Measurements from ENCODE around the gene TGFB1.
A peak's percentile ranks its signal among the peaks of the same experiment; 100 is the strongest.
"Not testable (repeated sequence)": the region's sequence is repeated elsewhere in the genome, so short reads cannot be mapped to it uniquely, and the experiment has no call there.

Gene TGFB1

GRCh38 chr19:41298348-41298964 lies 55.3 kb downstream of the TGFB1 start:
- peak; percentile 85 for DNase-seq

- DNase-seq, result peak; percentile 74
These were observed 55.9 kb downstream of the TGFB1 start for GRCh38 chr19:41297628-41298347.

DNA sequence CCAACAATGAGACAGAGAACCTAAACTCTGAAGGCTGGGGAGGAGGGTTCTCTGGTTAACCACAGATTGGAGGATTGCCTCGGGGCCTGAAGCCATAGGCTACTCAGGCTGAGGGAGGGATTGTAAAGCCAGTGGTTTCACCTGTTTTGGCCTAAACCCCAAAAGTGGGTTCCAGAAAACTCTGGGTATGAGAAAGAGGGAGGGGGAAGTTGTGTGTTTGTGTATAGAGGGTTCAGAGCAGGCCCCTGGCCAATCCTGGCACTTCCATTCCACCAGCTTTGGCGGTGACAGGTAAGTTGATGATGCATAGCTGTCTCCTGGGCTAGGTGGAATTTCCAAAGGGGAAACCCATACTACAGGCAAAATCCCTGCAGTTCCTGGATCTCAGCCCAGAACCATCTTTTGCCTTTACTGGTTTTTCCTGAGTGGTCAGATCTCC lies 57.3 kb downstream of the TGFB1 start:
- DNase-seq, result no peak

DNA sequence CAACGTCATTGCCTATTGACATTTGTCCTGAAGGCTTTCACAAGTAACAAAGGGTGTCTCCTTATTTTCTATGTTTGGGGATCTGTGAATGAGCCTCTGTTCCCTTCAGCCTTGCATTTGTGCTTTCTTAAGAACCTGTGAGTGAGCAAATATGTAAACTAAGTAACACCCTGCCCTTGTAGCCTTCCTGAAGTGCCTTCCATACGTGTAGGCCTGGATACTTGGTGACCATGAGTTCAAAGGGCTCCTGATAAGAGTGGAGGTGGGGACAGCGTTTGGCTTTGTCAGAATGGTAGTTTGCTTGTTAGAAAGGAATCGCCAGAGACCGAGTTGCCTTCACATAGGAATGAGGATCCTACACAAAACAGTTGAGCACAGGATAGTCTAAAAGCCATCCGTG lies 58.2 kb downstream of the TGFB1 start:
- DNase-seq, result no peak

DNA sequence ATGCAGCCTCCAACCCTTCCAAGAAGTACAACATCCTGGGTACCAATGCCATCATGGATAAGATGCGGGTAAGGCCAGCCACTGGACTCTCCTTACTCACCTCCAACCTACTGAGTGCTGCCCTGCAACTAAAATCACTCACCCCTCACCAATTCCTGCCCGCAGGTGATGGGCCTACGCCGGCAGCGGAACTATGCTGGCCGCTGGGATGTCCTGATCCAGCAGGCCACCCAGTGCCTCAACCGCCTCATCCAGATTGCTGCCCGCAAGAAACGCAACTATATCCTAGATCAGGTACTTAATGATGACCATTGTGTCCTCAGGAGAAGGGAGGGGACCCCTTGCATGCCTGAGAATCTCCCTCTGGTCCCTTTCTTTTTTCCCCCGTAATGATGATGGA lies 59.3 kb downstream of the TGFB1 start:
- no peak for DNase-seq

GRCh38 chr19:41289814-41290213 lies 63.9 kb downstream of the TGFB1 start:
- DNase-seq, result not testable (repeated sequence)

GRCh38 chr19:41288673-41289530 lies 64.8 kb downstream of the TGFB1 start:
- no peak for DNase-seq

Measured in CD4-positive, alpha-beta T cell treated with Interleukin-15 for 1 hour (primary cell).